ENCODE data around the gene NR6A1.

Gene NR6A1

GRCh38 chr9:124557895-124558294 is 213.2 kb downstream of the NR6A1 start:
- no peak for DNase-seq

GRCh38 chr9:124555043-124555442 is 216.1 kb downstream of the NR6A1 start:
- no peak for DNase-seq

- no peak for DNase-seq
Observed at GRCh38 chr9:124553738-124554137, 217.4 kb downstream of the NR6A1 start.

- DNase-seq = no peak
Observed at GRCh38 chr9:124552273-124552605, 218.9 kb downstream of the NR6A1 start.

GRCh38 chr9:124551472-124552272 is 219.4 kb downstream of the NR6A1 start:
- no peak for DNase-seq

GRCh38 chr9:124550072-124550471 is 221.0 kb downstream of the NR6A1 start:
- DNase-seq = no peak

GRCh38 chr9:124549016-124549415 is 222.1 kb downstream of the NR6A1 start:
- no peak for DNase-seq

- DNase-seq = no peak
Observed at GRCh38 chr9:124544535-124544934, 226.6 kb downstream of the NR6A1 start.

GRCh38 chr9:124541824-124542223 is 229.3 kb downstream of the NR6A1 start:
- no peak for DNase-seq

GRCh38 chr9:124537926-124538325 is 233.2 kb downstream of the NR6A1 start:
- no peak for DNase-seq

- no peak for DNase-seq
Observed at GRCh38 chr9:124535846-124536245, 235.3 kb downstream of the NR6A1 start.

- no peak for DNase-seq
Observed at GRCh38 chr9:124532897-124533296, 238.2 kb downstream of the NR6A1 start.

- no peak for DNase-seq
Observed at GRCh38 chr9:124531115-124531514, 240.0 kb downstream of the NR6A1 start.

GRCh38 chr9:124530246-124530645 is 240.9 kb downstream of the NR6A1 start:
- DNase-seq = no peak

GRCh38 chr9:124527781-124528180 is 243.3 kb downstream of the NR6A1 start:
- no peak for DNase-seq

- DNase-seq = no peak
Observed at GRCh38 chr9:124526174-124526573, 244.9 kb downstream of the NR6A1 start.

- no peak for DNase-seq
Observed at GRCh38 chr9:124522121-124523098, 248.7 kb downstream of the NR6A1 start.

GRCh38 chr9:124521142-124521541 is 250.0 kb downstream of the NR6A1 start:
- DNase-seq = no peak

- no peak for DNase-seq
Observed at GRCh38 chr9:124520206-124520596, 250.9 kb downstream of the NR6A1 start.

- no peak for DNase-seq
Observed at GRCh38 chr9:124518116-124518515, 253.0 kb downstream of the NR6A1 start.

- no peak for DNase-seq
Observed at GRCh38 chr9:124517600-124517999, 253.5 kb downstream of the NR6A1 start.

GRCh38 chr9:124514874-124515273 is 256.2 kb downstream of the NR6A1 start:
- no peak for DNase-seq

- peak; percentile 6 for DNase-seq
Observed at GRCh38 chr9:124514125-124514524, 257.0 kb downstream of the NR6A1 start.

GRCh38 chr9:124513376-124513994 is 257.6 kb downstream of the NR6A1 start:
- no peak for DNase-seq
